ENCODE measurements around the gene TRIP12.
A peak's percentile ranks its signal among the peaks of the same experiment; 100 is the strongest.
"Not testable (repeated sequence)": the region's sequence is repeated elsewhere in the genome, so short reads cannot be mapped to it uniquely, and the experiment has no call there.

TRIP12 gene

DNA sequence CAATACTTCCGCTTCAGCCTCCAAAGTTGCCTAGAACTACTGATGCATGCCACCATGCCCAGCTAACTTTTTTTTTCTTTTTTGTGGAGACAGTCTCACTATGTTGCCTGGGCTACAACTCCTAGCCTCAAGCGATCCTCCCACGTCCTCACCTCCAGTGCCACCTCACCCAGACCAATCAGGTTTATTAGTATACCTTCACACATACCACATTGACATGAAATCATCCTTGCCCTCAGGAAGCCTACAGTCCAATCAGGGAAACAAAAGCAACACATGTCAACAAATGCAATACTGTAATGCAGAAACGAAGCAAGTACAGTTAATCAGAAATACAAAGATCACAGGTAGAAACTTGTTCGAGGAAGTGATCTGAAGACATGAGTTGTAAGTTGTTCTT lies 4.0 kb downstream of the TRIP12 start:
- no peak for DNase-seq

DNA sequence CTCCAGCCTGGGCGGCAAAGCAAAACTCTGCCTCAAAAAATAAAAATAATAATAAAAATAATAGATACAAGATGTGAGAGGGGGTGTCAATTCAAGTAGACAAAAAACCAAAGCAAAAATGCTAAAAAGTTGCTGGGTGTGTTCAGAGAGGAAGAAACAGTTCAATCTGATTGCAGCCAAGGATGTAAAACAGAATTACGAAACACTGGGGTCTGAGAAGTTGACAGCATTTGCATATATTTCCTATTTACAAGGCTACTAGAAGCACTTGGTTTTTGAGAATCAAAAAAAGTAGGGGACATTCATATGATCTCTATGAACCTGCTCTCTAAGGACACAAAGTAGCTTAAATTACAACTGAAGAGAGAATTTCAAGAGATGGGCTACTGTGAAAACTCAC lies 7.6 kb downstream of the TRIP12 start:
- no peak for DNase-seq

DNA sequence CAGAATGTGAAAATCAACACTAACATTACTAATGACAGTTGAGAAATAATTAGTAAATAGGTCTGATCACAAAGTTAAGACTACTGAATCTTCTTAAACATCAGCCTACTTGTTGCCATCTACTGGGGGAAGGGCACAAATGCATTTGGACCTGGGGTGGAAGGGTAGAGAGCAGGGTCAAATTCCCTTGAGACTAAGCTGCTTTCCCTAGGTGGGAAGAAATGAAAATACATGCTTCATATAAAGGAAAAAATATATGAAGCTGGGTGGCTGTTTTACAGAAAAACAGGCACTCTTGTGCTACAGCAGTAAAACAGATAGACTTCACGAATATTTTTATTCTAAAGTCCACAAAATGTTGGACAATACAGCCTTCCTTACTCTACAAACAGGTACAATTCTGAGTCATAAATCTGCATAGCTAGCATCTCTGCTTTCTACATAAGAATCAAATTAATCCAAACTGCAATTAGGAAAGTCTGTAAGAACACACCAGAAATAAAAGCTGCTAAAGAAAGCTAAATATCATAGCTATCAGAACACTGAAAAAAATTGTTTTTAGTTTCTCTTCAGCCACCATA lies 10.9 kb downstream of the TRIP12 start:
- DNase-seq, result no peak

DNA sequence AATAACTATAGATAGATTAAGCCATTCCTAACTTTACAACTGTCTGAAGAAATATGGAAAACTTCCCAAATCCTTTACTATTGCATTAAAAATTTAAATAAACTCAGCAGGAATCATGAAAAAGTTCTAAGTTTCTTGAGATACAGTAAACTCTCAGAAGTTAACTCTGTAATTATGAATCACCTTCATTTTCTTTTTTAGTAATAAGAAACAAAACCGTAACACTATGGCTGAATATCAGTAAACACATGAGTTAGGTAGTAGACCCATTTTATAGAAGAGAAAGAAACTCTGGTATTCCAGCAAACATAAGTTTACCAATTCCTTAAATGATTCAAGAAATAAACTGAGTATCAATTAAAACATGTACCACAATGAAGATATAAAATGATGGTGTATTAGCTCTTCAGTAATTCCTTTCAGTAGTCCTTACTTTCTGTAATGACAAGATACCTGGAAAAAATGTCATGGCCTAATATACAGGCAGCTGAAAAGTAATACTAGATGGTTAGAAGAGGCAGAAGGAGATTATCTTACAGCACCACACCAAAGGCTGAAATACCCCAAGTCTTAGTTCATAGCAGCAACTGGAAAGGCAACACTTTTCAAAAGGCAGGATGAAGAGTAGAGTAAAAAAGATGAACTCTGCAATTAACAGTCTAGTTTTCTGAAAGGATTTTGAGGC lies 11.5 kb downstream of the TRIP12 start:
- no peak for DNase-seq

DNA sequence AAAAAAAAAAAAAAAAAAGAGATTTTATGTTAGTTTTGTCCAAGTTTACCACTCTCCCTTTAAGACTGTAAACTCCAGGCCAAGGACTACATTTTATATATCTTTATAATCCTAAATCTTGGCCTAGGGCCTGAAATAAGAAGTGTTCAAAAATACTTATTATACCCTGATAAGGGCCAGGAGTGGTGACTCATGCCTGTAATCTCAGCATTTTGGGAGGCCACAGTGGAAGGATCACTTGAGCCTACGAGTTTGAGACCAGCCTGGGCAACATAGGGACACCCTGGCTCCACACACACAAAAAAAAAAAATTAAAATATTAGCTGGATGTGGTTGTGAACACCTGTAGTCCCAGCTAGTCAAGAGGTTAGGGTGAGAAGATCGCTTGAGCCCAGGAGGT lies 12.7 kb downstream of the TRIP12 start:
- DNase-seq, result peak; percentile 37

DNA sequence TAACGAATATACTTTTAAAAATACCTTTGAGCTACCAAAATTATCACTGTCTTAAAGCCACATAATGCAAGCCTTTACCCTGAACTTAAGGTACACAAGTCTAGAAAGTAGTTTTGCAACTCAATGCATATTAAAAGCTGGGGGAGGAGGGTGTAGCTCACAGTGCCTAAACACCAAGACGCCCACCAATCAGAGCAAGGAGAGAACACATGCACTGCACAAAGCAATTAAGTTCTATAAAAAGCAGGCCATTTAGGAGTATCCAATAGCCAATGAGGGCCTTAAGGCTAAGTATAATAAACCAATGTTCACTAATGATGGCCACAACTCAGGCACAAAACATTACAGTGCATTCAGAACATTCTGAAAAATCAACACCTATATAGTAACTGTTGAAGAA lies 16.2 kb downstream of the TRIP12 start:
- no peak for DNase-seq

DNA sequence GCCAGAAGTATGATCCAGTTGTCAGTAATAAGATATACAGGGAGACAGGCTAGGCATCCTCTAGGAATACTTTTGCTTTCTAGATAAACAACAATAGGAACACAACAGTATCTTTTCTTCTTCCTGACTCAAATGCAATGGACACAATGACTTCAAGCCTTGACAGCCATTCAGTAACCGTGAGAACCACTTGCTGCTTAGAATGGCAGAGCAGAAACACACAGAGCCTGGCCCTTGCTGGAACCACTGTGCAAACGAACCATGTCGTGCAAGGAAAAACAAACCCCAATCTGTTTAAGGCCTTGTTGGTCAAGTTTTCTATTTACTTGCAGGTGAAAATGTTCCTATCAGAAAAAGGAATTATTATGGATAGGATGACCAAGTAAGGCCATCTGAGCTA lies 18.8 kb downstream of the TRIP12 start:
- DNase-seq, result no peak

DNA sequence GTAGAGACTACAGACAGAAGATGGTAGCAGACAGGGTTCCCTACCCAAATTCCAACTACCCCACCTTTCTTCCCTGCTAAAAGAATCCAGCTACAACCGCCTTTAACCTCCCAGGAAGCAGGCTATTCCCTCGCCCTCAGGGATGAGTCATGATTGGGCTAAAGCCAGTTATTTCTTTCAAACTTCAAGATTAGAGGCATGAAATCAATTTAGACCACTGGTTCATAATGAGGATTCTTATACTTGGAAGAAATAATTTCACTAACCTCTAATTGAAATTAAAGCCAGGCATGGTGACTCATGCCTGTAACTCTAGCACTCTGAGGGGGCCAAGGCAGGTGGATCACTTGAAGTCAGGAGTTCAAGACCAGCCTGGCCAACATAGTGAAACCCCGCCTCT lies 20.0 kb downstream of the TRIP12 start:
- DNase-seq, result peak; percentile 83

DNA sequence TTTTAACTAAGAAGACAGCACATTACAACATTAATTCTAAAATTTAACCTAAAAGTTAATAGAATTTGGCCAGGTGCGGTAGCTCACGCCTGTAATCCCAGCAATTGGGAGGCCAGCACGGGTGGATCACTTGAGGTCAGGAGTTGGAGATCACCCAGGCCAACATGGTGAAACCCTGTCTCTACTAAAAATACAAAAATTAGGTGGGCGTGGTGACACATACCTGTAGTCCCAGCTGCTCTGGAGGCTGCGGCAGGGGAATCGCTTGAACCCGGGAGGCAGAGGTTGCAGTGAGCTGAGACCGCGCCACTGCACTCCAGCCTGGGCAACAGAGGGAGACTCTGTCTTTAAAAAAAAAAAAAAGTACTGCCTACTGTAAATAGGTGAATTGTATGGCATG lies 21.3 kb downstream of the TRIP12 start:
- DNase-seq, result not testable (repeated sequence)

DNA sequence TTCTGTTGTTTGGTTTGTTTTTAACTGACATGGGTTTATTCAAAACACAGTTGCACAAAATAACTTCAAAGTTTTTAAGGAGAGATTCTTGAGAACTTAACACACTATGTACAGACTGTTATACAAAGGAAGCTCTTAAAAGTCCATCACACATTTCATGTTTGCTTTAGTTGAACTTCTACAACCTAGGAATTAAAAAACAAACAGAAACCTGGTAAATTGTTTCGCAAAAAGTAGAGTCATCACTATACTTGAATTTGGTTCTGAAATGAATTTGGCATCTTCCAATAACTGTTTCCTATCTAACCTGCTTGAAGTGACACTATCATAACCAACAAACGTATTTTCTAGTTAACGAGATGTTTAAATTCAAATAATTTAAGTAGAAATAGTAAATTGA lies 21.8 kb downstream of the TRIP12 start:
- DNase-seq, result no peak

DNA sequence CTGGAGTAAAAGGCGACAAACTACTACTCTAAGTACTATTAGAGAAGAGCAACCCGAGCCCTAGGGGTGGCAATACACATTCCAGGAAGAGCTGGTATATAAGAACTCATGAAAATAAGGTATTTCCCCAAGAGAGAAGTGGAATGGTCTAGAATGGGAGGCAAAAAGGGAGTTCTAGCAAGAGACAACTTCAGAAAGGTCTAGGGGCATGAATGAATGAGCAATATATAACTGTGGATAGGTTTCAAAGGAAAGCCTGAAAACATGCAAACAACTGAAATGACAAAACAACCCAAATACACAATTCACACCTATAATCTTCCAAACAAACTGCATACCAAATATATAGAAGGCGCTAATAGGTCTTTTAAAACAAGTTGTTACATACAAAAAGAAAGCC lies 22.2 kb downstream of the TRIP12 start:
- no peak for DNase-seq

DNA sequence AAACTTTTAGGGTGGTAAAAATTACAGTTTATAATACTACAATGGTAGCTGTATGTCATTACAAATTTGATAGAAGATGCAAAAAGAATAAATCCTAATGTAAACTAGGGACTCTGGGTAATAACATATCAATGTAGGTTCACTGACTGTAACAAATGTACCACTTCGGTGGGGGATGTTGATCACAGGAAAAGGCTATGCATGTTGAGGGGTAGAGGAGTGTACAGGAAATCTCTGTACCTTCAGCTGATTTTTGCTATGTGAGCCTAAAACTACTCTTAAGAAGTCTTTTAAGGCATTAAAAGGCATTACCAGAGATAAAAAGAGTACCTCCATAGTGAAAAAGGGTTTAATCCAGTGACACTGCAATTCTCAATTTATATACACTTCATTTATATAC lies 25.0 kb downstream of the TRIP12 start:
- no peak for DNase-seq

DNA sequence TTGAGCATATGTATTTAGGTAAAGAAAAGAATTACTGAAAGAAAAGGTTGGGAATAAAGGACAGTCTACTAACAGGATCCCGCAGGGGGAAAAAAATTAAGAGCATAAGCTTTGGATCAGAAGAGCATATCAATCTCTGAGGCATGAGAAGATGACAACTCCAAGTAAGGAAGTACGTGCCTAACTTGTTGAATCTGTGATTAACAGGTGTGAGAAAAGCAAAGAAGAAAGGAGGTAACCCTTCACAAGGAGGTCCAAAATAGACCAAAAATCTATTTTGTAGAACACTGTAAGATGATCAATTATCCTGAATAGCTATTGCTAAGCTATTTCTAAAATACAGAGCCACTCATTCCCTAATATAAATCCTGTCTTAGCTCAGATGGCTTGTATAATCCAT lies 32.8 kb downstream of the TRIP12 start:
- DNase-seq, result no peak

DNA sequence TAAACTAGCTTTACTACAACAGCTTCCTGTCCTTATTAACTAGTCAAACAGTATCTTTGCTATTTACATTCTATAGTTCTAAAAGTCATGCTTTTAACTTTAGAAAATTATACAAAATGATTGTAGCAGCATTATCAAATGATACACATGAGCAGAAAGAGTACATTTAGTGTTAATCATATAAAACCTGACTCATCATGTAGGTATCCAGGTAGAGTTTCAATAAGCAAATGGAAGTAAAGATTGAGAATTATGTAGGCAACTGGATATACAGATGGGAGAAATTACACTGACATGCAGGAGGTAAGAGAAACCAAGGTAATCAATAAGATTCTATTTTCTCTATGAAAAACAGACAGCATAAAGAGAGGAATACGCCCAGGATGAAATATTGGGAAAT lies 33.8 kb downstream of the TRIP12 start:
- DNase-seq, result no peak

DNA sequence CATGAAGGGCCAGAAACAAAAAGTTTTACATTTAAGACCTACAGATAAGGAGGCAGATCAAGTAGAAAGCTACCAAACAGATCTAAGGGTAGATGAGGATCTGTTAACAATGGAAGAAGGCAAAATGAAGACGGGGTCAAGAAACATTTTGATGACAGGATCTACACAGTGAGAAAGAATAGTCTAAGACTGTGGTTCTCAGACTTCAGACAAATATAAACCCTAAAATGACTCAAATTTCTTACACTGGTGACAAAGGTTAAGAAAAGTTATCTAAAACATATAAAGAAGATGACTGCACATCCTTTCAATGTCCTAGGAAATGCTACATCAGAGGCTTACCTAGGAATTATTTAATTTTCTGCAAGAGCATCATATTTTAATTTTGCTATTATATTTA lies 34.4 kb downstream of the TRIP12 start:
- no peak for DNase-seq

DNA sequence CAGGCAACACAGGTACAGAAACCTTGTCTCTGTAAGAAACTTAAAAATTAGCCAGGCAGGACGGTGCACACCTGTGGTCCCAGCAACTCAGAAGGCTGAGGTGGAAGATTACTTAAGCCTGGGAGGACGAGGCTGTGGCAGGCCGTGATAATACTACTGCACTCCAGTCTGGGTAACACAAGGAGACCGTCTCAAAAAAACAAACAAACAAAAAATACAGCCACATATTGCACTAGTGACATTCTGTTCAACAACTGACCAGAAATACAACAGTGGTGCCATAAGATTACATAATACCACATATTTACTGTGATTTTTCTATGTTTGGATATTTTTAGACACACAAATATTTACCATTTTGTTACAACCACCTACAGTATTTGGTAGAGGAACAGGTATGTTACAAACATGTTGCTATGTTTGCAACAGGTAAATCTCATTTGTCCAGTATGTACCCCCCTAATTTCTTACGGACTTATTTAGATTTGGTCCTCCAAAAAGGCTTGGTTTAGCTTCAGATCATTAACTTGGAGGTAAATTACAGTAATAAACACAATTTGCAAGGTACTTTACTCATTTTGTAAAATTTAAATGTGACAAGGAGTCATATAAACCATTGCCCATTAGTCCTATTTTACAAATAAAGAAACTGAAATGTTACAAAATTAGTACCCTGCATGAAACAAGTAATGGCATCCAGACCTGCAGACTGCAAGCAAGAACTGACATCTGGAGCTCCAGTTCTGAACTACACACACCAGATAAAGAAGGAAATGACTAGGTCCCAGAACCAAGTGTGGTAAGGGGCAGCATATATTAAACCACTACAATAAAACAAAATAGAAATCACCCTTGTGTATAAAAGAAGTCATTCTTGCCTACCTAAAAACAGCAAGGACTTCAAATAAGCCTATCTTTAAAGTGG lies 36.8 kb downstream of the TRIP12 start:
- no peak for DNase-seq

DNA sequence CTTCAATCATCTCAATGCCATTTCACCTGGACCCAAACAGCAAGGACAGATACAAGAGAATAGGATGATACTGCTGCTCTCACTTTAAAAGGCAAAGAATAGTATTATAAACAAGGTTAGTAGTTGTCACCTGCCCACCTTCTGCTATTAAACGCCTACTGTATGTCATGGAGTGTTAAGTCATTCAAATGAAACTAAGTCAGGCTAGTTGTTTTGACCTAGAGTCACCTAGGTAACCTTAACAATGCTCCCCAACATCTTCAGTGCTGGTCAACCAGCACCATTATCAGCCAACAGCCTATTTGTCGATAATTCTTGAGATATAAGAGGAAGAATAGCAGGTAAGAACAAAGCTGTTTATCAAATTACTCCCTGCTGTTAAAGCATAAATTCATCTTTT lies 39.2 kb downstream of the TRIP12 start:
- DNase-seq, result no peak

DNA sequence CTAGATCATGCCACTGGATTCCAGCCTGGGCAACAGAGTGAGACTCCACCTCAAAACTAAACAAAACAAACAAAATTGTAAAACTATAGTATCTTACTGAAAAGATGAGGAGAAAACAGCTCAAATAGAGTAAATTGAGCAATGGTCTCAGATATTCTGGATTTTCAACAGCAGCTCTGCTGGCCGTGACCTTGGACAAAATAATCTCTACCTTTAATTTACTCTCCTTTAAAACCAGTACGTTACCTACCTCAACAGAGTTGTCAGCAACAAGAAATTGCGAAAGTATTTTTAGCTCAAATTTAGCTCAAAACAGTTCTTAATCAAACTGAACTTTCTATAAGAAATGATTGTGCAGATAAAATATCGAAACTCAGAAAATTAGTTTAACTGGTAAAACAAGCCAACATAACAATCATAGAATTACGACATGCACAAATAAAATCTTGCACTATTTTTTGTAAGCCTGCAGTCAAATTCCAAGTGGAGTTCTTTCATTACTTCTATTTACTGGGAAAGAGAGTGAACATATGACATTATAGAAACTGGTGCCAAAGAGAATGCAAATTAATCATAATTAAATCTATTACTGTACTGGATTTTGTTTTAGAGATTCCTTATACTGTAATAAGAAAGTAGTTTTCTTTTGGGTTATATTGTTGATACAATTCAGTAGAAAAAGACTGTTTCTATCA lies 40.8 kb downstream of the TRIP12 start:
- DNase-seq, result no peak

DNA sequence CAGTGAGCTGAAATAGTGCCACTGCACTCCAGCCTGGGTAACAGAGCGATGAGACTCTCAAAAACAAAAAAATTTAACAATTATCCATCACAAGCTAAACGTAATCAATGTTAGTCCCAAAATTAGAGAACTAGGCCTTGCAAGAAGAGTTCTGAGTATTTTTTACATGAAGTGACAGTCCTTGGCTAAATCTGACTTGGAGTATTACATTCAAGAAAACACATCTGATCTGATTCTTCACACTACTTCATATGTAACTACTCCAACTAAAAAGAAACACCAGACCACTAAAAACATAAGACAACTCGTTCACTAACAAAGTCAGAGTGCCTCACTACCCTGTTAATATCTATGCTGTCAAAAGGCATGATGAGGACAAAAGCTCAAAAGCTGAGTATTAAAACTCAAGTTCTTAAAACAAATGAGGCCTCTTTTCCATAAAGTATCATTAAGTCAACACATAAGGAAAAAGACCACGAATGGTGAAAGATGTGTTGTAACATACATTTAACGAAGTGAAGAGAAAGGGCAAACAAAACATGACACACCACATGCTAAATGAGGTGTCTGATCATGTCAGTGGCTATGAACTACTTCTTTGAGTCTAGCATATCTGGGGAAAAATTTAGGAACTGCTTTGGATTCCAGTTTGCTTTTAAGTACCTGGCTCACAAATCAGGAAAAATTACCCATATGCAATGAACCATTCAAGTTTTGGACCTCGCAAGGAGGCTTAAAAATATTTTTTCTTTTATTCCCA lies 42.4 kb downstream of the TRIP12 start:
- no peak for DNase-seq

DNA sequence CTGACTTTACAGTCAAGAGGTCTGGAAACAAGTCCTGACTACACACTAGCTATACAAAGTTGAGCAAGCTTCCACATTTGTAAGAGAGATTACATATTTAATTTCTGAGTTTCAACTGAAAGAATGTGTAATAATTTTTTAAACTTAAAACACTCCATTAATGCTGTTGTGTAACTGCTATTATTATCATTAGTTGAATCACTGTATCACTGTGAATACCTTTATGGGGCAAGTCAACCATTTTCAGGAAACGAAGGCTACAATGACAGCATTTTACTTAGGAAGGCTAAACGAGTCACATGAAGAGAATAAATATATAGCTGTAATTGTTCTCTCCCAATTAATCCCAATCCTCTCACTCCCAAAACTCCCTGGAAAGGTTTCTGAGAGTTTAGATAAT lies 46.3 kb downstream of the TRIP12 start:
- no peak for DNase-seq

DNA sequence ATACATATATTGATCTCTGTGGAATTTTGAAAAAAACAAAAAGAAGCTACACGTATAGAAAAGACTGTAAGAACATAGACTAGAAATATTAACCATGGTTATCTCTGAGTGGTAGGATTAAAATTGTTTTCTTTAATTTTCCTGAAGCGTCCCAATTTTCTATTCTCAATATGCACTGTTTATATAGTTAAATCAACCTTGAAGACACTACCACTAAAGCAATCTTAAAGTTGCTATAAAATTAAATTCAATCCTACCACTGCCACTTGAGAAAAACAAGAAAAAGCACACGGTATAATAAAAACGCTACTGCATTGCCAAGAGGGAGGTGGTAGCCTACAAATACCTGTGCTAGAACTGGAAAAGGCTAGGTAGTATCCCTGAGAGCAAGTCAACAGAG lies 47.2 kb downstream of the TRIP12 start:
- no peak for DNase-seq

DNA sequence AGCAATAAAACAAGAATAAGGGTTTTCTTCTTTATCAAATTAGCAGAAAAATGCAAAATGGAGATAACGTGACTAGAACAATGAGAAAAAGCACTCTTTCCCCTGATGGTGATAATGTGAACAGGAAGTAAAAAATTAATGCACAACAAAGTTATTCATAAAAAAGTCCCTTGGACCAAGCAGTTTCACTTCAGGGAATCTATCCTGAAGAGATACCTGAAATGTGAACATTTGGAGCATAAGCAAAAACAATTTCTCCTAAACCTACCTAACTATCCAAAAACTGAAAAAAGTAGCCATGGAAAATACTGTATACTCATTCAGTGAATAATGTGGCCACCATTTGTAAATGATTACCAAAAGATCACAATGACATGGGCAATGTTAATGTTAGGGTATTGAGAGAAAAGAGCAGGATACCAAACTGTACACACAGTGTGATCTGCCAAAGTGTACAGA lies 48.7 kb downstream of the TRIP12 start:
- DNase-seq, result no peak

Measured in NCI-H226 (cell line).